SK-N-DZ (cell line): Measurements from ENCODE around the gene TMEM154.

Experiments
- DNase-seq: peaks from one replicate; pipeline ENCODE4 v3.0.0-alpha.2; 2015; ENCODE audit warnings: low spot score

TMEM154 gene

DNA sequence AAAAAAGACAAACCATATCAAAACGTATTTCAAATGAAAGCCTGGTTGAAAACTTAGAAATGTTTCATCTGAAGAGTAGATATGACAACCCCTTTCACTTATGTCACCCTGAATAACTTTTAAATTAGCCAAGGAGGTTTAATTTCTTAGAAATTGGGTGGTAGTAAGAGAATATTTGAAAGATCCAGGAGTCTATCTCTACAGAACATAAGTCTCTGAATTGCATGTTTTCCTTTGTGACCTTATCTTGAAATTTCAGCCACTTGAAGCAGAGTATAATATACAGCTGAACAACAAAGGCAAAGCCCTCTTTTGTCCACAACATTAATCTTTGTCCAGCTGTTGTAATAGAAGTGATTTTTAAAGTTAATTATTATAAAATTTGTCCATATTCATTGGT is 49.5 kb downstream of the TMEM154 start:
- DNase-seq = no peak

DNA sequence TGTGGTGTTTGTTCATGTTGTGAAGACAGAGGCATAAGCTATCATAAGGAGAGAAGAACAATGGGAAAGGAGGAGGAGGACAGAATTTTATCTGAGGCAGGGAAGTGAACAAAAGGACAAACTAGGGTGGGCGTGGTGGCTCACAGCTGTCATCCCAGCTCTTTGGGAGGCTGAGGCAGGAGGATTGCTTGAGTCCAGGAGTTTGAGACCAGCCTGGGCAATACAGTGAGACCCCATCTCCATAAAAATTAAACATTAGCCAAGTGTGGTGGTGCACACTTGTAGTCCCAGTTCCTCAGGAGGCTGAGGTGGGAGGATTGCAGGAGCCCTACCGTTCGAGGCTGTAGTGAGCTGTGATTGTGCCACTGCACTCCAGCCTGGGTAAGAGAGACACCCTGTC is 49.9 kb downstream of the TMEM154 start:
- DNase-seq = no peak

GRCh38 chr4:152628128-152628527 is 51.7 kb downstream of the TMEM154 start:
- DNase-seq = no peak

GRCh38 chr4:152626790-152627189 is 53.0 kb downstream of the TMEM154 start:
- no peak for DNase-seq

DNA sequence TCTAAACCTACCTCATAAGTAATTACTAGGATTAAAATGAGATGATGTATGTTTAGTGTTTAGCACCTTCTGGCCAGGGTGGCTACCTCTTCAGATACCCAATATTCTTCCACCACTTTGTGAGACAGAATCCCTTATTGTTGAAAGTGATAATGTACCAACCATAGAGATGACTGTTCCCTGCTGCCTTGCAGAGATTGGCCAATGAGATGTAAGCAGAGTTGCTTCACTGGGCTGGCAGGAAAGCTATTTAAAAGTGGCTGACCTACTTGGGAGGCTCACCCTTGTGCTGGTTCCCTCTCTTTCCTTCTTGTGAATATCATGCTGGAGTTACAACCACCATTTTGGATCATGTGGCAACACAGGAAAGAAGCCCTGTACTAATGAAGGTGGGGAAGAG is 58.9 kb downstream of the TMEM154 start:
- no peak for DNase-seq

- DNase-seq = no peak
These were observed 59.6 kb downstream of the TMEM154 start for GRCh38 chr4:152620218-152620617.

GRCh38 chr4:152619556-152619955 is 60.2 kb downstream of the TMEM154 start:
- no peak for DNase-seq

DNA sequence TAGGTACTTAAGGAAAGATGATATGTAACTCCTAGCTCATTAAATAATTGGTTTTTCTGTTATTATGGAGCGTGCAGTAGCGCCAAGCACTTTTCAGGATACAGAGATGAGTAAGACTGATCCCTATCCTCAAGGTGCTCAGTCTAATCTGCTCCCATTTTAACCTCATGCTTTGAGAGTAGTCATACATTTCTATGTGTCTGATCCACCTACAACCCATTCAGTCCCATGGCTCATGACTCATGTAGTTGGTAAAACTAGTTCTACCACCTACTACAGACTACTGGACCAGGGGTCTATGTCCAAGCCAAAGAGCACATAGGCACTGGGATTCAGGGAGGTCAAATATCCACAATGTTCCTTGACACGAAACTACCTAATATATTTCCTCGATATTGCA is 60.8 kb downstream of the TMEM154 start:
- DNase-seq = no peak

- DNase-seq = no peak
These were observed 63.0 kb downstream of the TMEM154 start for GRCh38 chr4:152616804-152617203.

GRCh38 chr4:152613841-152614721 is 65.7 kb downstream of the TMEM154 start:
- DNase-seq = no peak

DNA sequence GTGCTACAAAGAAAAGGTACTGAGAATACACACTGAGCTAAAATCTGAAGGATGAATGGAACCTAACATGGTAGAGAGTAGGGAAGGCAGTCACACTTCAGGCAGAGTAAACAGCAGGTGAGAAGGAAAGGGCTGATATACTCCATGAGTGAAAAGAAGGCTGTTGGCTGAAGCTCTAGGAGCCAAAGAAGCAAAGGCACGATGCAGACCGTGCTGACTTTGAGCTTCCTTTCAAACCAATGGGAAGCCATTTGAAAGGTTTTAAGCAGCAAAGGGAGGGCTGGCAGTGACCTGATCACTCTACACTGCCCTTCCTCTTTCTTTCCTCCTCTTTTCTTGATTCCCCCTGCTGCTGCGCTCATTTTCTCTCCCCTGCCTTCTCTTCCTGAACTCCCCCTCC is 66.4 kb downstream of the TMEM154 start:
- no peak for DNase-seq

- no peak for DNase-seq
These were observed 69.7 kb downstream of the TMEM154 start for GRCh38 chr4:152610131-152610530.

DNA sequence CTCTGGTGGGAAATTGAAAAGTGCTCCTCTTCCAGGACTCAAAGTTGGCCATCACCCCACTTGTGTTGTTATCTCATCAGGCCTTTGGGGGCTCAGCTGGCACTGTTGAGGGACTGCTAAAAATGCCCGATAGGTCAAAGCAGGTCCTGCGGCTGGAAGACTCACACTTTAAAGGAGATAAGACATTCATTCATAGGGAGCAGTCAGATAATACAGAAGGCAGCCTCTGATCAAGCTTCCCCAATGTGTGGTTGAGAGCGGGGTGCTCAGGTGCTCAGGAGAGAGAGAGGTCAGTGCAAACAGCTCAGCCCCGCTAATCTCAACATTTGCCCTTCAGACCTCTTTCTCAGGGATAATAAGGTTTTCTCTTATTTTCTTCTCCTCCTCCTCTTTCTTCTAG is 70.3 kb downstream of the TMEM154 start:
- DNase-seq = no peak

DNA sequence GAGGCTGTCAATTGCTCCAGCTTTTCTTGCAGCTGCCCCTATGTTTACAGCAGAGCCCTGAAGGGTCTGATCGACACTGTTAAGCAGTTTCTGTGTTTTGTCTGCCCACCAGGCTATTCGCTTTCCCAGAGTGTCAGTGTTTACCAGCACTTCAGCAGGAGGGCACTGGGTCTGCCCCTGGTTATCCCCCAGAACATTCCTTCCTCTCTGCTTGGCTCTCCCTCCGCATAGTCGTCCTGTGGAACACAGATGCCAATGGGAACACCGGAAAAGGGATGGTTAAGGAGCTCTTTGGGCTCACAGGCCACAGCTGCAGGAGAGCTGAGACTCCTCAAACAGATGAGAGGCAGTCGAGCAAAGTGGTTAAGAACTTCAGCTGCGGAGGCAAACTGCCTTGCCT is 72.6 kb downstream of the TMEM154 start:
- DNase-seq = peak; percentile 4

- no peak for DNase-seq
These were observed 73.0 kb downstream of the TMEM154 start for GRCh38 chr4:152606753-152607152.

DNA sequence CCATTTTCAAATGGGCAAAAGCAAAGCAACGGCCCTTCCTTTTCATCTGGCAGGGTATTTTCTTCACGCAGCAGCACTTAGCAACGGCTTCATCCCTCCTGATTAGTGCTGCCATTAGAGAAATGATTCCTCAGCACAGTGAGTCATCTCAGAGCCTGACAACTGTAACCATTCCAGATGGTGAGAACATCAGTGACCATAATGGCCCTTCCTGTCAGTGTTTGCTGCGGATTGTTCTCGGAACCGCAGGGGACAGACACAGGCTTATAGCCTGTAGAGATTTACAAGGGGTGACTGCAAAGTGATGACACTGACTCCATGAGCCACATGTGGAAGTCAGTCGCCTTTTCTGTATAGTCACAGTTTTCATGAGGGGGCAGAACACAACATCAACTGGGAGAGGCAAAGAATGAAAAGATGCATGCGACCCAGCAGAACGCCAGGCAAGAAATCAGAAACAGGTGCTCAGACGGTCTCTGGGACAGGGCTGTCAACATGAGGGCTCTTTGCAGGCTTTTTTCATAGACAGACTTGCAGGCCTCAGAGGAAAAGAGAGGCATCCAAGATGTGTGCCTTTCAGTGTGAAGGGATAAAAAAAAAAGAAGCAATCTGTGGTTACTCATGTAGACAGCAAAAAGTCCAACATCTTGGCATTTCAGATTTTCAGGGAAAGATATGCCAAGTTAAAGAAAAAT is 74.0 kb downstream of the TMEM154 start:
- peak; percentile 2 for DNase-seq

- DNase-seq = no peak
These were observed 74.8 kb downstream of the TMEM154 start for GRCh38 chr4:152605031-152605430.

GRCh38 chr4:152601156-152601555 is 78.6 kb downstream of the TMEM154 start:
- DNase-seq = no peak

- DNase-seq = no peak
These were observed 80.2 kb downstream of the TMEM154 start for GRCh38 chr4:152599636-152600035.

GRCh38 chr4:152599095-152599494 is 80.7 kb downstream of the TMEM154 start:
- DNase-seq = no peak

GRCh38 chr4:152598454-152598853 is 81.3 kb downstream of the TMEM154 start:
- DNase-seq = no peak

DNA sequence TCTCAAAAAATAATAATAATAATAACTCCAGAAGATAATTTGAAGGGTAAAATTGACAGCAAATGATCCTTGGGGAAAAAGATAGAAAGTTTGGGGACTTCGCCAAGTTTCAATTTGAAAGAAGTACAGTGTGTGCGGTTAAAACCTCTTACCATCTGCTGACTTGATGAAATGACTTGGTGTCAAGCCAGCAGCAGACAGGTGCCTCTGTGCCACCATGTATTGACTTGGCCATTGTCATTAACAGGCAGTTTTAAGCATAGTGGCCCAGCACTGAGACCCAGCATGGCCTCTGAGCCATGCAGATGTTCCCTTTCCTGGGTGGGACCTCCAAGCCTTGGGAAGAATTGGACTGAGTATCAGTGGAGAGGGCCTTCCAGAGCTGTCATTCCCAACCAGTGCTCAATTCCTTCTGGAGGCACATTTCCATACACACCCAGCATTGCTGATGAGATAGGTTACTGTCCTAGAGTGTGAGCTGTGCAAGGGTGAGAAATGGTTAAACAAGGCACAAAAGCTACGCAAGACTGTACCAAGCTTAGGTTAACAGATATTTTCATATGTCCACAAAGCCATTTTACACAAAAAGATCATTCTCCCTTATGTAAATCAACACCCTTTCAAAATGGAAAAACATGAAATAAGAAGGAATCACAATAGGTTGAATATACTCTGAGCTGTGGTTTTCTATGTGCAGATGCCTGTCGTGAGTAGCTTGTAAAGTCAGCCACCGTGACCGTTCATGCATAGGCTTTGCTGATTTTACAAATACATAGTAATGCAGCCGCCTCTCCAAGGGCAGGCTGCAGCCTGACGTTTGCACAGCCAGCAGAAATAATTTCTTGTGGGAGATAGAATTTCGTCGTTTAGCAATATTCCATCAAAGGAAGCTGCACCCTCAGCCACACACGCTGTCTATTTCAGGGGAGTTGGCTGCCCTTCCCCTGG is 84.5 kb downstream of the TMEM154 start:
- DNase-seq = no peak
